ELF-1 (cell line): ENCODE measurements around the gene PLEKHS1.
A peak's percentile ranks its signal among the peaks of the same experiment; 100 is the strongest.

Source experiments
- DNase-seq: peaks from one replicate; pipeline ENCODE4 v3.0.0-alpha.2; 2016; ENCODE audit warnings: low read depth, low spot score

PLEKHS1 gene

DNA sequence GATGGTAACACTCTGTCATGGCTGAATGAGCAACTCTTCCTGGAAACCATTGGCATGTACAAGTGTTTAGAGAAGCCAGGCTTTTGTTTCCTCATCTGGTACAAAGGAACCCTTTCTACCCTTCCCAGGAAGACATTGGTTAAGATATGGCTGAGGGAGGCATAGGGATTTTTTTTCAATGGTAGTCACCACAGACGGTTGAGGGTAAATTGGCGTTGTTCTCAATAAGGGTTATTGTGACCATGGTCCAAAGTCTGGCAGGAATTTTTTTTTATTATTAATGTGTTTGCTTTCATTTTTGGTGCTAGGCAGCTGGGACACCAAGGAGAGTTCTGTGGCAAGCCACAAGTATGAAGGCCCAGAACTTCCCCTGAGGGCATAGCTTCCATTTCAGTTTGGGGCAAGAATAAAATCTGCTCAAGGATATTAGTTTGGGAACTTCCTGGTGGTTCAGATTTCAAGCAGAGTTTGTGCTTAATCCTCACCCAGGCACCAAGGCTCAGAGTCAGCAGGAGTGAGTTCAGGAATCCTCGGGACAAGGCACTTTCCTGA lies at the start of gene PLEKHS1:
Gene PLEKHS1 (plus strand): TSS at position 502 of the 552 bp plus-strand sequence. CDS start 3,596 bp downstream, outside the sequence.
- DNase-seq: no peak

GRCh38 chr10:113704637-113705343 lies 46.7 kb upstream of the PLEKHS1 start:
- peak; percentile 30 for DNase-seq

- DNase-seq: no peak
Observed at GRCh38 chr10:113705344-113705652, 46.2 kb upstream of the PLEKHS1 start.

DNA sequence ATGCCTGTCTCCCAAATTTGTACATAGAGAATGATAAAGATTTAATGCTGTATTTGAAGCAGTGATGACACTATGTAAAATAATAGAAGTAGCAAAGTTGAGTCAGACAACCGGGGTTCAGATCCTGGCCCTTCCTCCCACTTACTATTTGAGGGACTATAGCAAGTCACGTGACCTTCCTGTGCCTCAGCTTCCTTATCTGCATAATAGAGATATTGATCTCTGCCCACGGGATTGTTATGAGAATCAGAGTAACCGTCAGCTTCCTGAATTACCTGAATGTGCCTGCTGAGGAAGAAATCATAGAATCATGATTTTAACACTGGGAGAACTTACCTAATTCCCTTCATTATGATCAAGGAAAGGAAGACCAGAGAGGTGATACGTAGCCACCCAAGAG lies 44.9 kb upstream of the PLEKHS1 start:
- no peak for DNase-seq

DNA sequence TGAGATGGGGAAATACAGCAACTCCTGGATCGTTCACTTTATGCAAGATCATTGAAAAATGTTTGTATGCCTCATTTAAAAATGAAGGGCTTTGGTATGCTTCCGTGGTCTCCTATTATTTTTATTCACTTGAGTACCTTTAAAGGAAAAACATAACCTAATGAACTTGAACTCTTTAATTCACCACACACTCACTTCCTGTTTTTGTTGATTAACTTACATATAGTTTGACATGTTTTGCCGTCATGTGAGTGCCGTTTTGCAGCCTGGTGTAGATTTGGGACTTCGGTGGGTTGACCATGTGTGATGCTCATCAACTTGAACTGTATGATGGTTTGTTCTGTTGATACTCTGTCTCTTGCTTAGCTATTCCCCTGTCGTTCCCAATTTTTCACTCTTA lies 42.8 kb upstream of the PLEKHS1 start:
- no peak for DNase-seq

- DNase-seq: peak; percentile 42
Observed at GRCh38 chr10:113709221-113709838, 42.2 kb upstream of the PLEKHS1 start.

DNA sequence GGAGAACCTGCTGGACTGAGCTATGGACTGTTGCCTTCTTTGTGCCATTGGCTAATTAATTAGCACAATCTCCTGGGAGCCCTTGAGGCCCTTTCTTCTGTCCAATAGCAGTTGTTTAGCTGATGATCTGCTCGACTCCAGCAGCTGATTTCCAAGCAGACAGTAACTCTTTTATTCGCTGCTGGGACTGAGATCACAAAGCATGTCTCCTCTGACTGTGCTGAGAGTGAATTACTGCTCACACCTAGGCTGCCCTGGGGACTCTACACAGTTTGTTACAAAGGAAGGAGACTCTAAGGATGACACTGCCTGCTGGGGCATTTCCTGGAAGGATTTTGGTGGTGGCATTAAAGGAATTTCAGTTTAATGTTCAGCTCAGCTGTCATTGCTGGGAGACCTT lies 40.3 kb upstream of the PLEKHS1 start:
- DNase-seq: peak; percentile 55

DNA sequence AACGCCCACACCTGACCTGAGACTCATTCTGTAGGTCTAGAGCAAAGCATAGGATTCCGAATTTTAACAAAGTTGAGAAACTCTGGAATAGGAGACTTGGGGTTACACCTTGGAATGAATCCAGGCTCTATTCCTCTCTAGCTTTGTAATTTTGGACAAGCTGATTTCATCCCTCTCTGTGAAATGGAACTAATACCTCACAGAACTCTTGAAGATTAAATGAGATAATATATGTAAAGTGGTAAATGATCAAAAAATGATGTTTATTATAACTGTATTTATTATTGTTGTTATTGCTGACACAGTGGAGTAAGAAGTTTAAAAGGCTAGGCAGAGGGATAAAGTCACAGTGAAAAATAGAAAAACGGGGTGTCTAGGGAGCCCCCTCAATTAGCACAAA lies 39.5 kb upstream of the PLEKHS1 start:
- no peak for DNase-seq

GRCh38 chr10:113712755-113713639 lies 38.5 kb upstream of the PLEKHS1 start:
- DNase-seq: peak; percentile 28

- DNase-seq: no peak
Observed at GRCh38 chr10:113713640-113713982, 37.9 kb upstream of the PLEKHS1 start.

GRCh38 chr10:113716109-113716910 lies 35.2 kb upstream of the PLEKHS1 start:
- DNase-seq: no peak

DNA sequence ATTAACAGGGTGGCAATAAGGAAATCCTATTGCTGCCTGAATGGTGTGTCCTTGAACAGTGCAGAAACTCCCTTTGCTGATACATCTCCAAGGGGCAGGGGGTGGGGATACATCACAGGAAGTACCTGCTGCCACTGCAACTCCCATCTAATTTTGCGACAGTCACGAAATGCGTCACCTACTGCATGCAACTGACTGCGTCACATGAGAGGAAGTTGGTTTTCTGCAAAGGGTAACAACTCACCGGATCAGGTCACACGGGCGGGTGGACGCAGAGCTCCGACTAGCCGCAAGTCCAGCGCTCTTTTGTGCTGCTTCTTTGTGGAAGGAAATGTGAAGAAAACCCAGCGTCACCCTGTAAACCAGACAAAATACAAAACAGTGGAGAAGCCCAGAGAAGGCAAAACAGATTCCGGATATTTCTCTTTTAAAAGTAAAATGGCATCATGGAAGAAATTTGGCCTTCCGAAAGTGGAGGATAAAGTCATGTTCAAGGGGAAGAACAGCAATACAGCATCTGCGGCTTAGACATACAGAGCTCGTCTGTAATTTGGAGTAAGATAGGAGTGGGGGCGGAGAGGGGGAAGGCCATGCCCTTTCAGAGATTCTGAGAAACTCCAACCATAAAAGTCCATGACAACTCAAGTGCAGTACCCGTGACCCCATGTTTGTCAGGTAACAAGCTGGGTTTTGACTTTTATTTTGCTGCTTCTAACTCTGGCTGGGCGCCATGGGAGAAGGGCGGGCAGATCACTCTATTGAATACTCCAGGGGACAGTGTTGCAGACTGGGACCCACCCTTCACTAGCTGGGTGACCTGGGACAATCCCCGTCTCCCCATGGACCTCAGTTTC lies 32.3 kb upstream of the PLEKHS1 start:
- no peak for DNase-seq

- no peak for DNase-seq
Observed at GRCh38 chr10:113720386-113720785, 31.1 kb upstream of the PLEKHS1 start.

GRCh38 chr10:113732160-113732881 lies 19.2 kb upstream of the PLEKHS1 start:
- DNase-seq: no peak

GRCh38 chr10:113732966-113733365 lies 18.5 kb upstream of the PLEKHS1 start:
- DNase-seq: no peak

DNA sequence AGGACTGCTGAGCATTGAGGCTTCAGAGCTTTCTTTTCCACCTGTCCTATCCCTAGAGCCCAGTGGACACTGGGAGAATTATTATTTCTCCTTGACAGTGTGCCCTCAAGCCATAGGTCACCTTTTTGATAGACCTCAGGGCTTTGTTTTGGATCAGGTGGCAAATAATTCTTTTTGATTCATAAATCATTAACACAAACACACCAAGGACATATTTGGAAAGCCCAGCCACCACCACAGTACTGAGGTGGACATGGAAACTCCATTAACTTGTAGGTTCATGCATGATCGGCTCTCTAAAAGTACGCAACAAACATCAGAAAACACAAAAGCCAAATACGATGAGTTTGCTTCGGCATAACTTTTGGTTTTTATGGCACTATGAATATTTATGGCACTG lies 17.8 kb upstream of the PLEKHS1 start:
- no peak for DNase-seq

DNA sequence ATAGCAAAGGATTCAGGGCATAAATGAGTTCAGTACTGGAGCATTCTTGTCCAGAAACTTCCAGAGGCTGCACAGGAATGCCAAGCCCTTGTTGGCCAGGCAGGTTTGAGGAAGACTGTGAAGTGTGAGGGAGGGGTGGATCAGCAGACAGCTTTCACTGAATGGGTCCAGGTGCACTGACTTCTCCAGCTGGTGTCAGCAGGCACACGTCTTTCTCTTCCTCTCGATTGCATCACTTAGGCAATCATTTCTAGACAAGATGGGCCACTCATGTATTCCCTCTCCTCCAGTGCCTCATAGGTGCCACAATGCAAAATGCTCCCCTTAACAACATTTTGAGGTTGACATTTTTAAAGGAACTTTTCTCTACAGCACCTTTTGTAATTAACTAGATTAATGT lies 15.6 kb upstream of the PLEKHS1 start:
- DNase-seq: peak; percentile 8

DNA sequence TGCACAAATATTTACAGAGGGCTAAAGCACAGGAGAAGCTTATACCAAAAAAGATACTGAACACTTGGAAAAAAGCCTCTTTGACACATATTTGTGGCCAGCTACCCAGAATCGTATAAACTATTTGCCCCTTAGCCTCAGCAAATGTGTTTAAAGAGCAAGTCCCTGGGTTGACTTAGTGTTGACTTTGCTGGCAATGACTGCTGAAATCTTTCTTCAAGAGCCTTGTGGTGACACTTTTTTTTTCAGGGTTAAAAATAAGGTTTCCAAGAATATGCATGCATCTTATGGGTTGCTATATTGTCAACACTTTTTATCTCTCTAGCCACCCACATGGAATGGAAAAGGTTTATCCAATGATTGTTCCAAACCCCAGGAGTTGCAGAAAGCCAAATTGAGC lies 14.9 kb upstream of the PLEKHS1 start:
- no peak for DNase-seq

GRCh38 chr10:113739031-113739430 lies 12.5 kb upstream of the PLEKHS1 start:
- no peak for DNase-seq

- DNase-seq: no peak
Observed at GRCh38 chr10:113739577-113739976, 11.9 kb upstream of the PLEKHS1 start.
